Fibroblast of villous mesenchyme (primary cell): Measurements from ENCODE around the gene ATE1. TPM values are rescaled to one million over a fixed set of nuclear protein-coding genes. Genes with fewer than 3 reads are reported as not detected.
A peak's percentile ranks its signal among the peaks of the same experiment; 100 is the strongest.

Experiments
- DNase-seq: peaks from one replicate; pipeline ENCODE4 v3.0.0-alpha.2; 2010; ENCODE audit warnings: low read depth
- H3K4me3 ChIP-seq: 2 replicates; pipeline ENCODE4 v1.5.1; 2011; ENCODE audit warnings: low read depth, mild to moderate bottlenecking, low read length
- CTCF ChIP-seq: IDR thresholded peaks from 2 replicates; pipeline ENCODE4 v1.5.1; 2012; ENCODE audit warnings: low read depth, mild to moderate bottlenecking, low read length; ENCODE audit not compliant: insufficient read depth
- total RNA-seq: library from RNA; depleted of rRNA; stranded (reverse); fragments of >200 nt; gene quantifications from 2 replicates; pipeline ENCODE4 v1.2.3, GENCODE V29; 2012

The ATE1 gene
- total RNA-seq, 1 donor, result 33.2 TPM

DNA sequence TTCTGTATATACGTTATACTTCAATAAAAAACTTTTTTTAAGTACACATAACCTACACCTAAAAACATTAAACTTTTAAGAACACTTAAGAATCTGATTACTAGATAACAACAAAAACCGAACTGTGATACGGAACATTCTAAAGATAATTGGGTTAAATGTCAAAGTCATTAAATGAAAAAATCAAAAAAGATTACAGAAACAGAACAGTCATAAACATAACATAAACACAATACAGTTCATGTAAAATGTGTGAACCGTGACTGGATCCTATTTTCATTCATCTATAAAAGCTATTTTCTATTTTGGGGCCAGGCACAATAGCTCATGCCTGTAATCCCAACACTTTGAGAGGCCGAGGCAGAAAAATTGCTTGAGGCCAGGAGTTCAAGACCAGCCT, 38.6 kb downstream of the ATE1 start:
- no peak overlapping the region for H3K4me3 ChIP-seq
- no peak for DNase-seq
- no peak for TF ChIP-seq CTCF

GRCh38 chr10:121886997-121887622, 40.7 kb downstream of the ATE1 start:
- peak; percentile 71 for DNase-seq
- TF ChIP-seq CTCF, result peak; percentile 97

DNA sequence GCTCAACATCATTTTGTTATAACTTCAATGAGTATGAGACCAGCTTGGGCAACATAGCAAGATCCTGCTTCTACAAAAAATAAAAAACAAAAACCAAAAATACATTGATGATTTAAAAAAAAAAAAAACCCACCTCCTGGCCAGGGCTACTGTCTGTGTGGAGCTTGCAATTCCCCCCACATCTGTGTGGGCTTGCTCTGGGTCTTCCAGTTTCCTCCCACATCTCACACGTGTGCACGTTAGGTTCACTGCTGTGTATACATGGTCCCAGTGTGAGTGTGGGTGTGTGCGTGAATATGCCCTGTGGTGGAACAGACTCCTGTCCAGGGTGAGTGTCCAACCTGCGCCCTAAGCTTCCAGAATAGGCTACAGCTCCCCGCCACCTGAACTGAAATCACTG, 41.6 kb downstream of the ATE1 start:
- no peak for TF ChIP-seq CTCF
- DNase-seq, result no peak
- H3K4me3 ChIP-seq, result no peak overlapping the region

More at GRCh38 chr10:121886997-121887622, 40.7 kb downstream of the ATE1 start:
- no peak overlapping the region for H3K4me3 ChIP-seq

- TF ChIP-seq CTCF, result no peak
- H3K4me3 ChIP-seq, result no peak overlapping the region
- peak; percentile 42 for DNase-seq
Observed at GRCh38 chr10:121880895-121881294, 46.9 kb downstream of the ATE1 start.

DNA sequence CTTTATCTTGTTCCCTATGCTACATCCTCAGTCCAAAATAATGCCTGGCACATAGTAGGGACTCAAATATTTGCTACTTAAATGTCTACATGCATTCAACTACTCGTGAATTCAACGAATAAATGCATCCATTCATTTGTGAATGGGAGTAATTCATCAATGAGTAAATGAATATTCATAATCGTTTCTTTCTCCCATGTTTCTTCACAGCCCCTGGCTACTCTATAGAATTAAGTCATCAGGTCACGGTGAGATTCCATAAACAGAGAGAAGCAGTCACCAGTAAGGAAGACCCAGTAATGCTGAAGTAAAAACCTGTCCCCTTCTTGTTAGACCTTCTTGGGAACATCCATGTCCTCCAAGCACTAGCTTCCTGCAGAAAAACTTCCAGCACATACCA, 48.4 kb downstream of the ATE1 start:
- H3K4me3 ChIP-seq, result no peak overlapping the region
- no peak for TF ChIP-seq CTCF
- DNase-seq, result no peak

DNA sequence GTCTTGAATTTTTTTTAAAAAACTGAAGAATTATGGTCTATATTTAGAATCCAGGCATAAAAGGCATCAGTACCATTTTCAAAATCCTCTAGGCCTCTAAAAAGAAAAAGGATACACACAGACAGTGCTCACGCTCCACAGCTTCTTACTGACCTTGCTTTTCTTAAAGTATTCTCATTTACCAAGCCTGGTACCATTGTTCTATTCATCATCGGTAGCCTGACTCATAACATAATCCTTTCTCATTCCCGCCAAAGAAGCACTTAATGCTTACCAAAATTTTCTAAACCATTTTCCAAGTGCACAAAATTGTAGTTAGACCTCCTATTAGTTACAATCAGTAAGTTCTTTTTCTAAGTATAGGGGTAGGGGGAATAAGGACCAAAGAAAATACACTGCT, 54.6 kb downstream of the ATE1 start:
- no peak for TF ChIP-seq CTCF
- no peak overlapping the region for H3K4me3 ChIP-seq
- no peak for DNase-seq

DNA sequence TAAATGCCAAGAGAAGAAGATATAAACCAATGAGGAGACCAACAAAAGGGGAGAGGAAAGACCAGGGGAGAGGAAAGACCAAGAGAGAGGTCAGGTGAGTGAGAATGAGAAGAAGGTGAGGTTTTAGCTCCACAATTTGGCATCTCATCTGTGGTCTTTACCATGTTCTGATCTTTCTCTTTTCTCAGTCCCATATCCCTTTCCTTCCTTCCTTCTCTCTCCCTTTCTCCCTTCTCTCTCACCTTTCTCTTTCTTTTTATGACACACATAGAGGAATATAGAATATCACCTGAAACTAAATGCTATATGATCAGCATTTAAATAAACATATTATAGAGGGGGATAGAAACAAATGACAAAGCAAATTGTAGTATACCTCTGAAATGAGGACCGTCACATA, 57.4 kb downstream of the ATE1 start:
- TF ChIP-seq CTCF, result no peak
- no peak overlapping the region for H3K4me3 ChIP-seq
- no peak for DNase-seq
